Spinal cord (tissue), 10 donors: Measurements from ENCODE around the gene VAV3. TPM values are rescaled to one million over a fixed set of nuclear protein-coding genes. Genes with fewer than 3 reads are reported as not detected.

Experiments
- DNase-seq, 6 donors: peaks; one replicate each; pipeline versions ENCODE4 v3.0.0 to v3.0.0-alpha.2; 2013 to 2015; ENCODE audit warnings: low spot score in 6 of 6, low read depth in 4 of 6
- H3K27ac ChIP-seq: one replicate; pipeline ENCODE4 v1.5.1; 2013; ENCODE audit warnings: low read depth, low read length, control low read depth
- H3K27me3 ChIP-seq: one replicate; pipeline ENCODE4 v1.6.1; 2013; ENCODE audit warnings: low read length; ENCODE audit not compliant: control insufficient read depth, insufficient read depth
- H3K36me3 ChIP-seq: one replicate; pipeline ENCODE4 v1.6.1; 2013; ENCODE audit warnings: low read length; ENCODE audit not compliant: control insufficient read depth, insufficient read depth
- H3K4me1 ChIP-seq: one replicate; pipeline ENCODE4 v1.6.1; 2013; ENCODE audit warnings: low read length; ENCODE audit not compliant: control insufficient read depth, insufficient read depth
- H3K4me3 ChIP-seq: one replicate; pipeline ENCODE4 v1.5.1; 2013; ENCODE audit warnings: low read depth, low read length, control low read depth
- H3K9me3 ChIP-seq: one replicate; pipeline ENCODE4 v1.6.1; 2013; ENCODE audit warnings: low read length; ENCODE audit not compliant: control insufficient read depth, insufficient read depth
- WGBS: methylation state at CpG from one replicate; pipeline ENCODE4 v1.1.5; 2013; ENCODE audit warnings: missing lambda C conversion rate; ENCODE audit not compliant: insufficient coverage; 5-methylcytosine and 5-hydroxymethylcytosine counted together
- polyA plus RNA-seq, 2 donors: library from polyadenylated mRNA; unstranded; fragments of 120-200 nt; gene quantifications; one replicate each; pipeline ENCODE4 v1.2.1, GENCODE V29; 2013; ENCODE audit not compliant: insufficient read length in 2 of 2
- total RNA-seq, 2 donors: library from RNA; depleted of rRNA in 1 of 2; stranded (reverse); fragments of 120-200 nt in 1 of 2; fragments of >200 nt in 1 of 2; gene quantifications; one replicate each; pipeline versions ENCODE4 v1.2.3 to v1.2.4, GENCODE V29; 2013 to 2014
- donor health status: healthy.

VAV3 gene
- total and polyA plus RNA-seq, 4 donors = 6.1 to 13.6 (median 9.2) TPM

DNA sequence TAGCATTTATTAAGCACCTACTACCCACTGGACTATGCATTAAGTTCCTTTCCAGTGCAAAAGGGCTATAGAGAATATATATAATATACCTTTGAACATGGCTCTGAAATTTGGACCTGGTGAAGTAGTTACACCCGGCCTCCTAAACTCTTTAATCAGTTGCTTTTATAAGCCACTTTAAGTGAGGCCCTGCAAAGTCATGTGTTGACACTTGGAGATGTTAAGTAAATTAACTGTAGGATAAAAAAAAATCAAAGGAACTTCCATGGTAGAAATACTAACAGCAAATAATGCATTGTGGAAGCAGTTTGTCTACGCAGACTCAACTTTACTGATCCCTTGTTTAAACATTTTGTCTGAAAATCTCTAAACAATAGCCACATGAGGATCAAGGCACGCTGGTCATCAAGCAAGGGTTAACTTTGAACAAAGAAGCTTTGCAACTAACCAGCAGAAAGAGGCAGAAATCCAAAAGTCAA, 283.9 kb downstream of the VAV3 start:
- Histone ChIP-seq H3K27me3 (no peaks in the 10 kb centered on the region), H3K36me3 (no peaks in the 10 kb centered on the region), H3K4me1 (no peaks in the 10 kb centered on the region), H3K4me3 (no peak overlapping the region), H3K27ac (no peak overlapping the region), H3K9me3 (no peaks in the 10 kb centered on the region)
- WGBS = 52% methylated on average over 2 of the region's 3 CpGs
- DNase-seq = no peak

DNA sequence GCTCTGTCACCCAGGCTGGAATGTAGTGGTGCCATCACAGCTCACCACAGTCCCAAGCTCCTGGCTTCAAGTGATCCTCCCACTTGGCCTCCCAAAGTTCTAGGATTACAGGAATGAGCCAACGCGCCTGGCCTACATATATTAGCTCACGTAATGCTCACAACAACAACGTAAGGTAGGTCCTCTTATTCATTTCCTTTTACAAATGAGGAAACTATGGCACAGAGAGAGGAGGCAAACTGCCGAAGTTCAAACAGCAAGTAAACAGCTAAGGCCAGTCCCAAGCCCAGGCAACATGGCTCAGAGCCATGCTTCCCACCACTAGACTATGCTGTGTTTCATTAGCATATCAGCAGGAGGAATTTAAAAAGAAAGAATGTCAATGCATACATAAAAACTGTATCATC, 284.4 kb downstream of the VAV3 start:
- no CpG with 5 or more reads among the region's 5 CpGs for WGBS
- Histone ChIP-seq H3K36me3 (no peaks in the 10 kb centered on the region), H3K4me1 (no peaks in the 10 kb centered on the region), H3K27me3 (no peaks in the 10 kb centered on the region), H3K9me3 (no peaks in the 10 kb centered on the region), H3K27ac (no peak overlapping the region), H3K4me3 (no peak overlapping the region)
- DNase-seq = no peak

DNA sequence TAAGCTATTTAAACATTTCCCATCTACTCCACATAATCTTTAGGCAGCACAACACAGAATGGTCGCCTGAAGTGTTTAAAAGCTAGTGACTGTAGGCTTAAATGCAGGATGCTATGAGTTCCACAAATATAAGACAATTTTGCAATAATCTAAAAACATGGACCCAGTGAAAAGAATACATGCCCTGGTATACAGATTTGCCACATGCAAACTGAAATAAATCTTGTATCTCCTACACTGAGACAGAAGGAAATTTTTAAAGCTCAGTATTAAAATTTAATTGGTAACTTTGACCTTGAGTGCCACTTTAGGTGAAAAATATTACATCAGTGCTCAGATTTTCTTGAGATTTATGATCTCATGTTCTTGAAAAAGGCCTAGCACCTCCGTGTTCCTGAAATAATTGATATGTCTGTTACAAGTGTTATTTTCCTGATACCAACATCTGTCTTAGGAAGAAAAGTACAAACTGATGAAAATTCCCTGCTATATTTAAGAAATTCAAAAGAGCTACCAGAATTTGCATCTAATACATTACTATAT, 285.5 kb downstream of the VAV3 start:
- H3K36me3 ChIP-seq = no peaks in the 10 kb centered on the region
- WGBS = no CpG with 5 or more reads among the region's 2 CpGs
- H3K27ac ChIP-seq = no peak overlapping the region
- H3K27me3 ChIP-seq = no peaks in the 10 kb centered on the region
- DNase-seq = no peak
- no peaks in the 10 kb centered on the region for H3K9me3 ChIP-seq
- H3K4me1 ChIP-seq = no peaks in the 10 kb centered on the region
- H3K4me3 ChIP-seq = no peak overlapping the region

DNA sequence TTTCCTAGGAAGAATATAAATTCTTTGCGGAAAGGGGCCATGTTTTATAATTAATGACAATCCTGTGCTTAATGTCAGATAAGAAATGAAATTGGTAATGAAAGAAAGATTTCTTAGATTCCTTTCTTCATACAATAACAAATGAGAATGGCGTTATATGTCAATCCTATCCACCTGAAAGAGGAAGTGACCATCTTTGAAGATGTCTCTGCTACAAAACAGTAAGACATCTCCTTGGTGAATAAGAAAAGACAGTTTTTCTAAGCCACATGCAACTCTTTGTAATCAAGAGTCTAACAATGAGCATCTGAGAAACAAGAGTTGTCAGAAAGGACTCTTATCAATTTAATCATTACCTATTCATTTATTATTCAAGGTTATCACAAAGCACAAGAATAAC, 286.0 kb downstream of the VAV3 start:
- H3K27me3 ChIP-seq = no peaks in the 10 kb centered on the region
- H3K27ac ChIP-seq = no peak overlapping the region
- WGBS = no CpG with 5 or more reads among the region's 2 CpGs
- no peaks in the 10 kb centered on the region for H3K4me1 ChIP-seq
- H3K36me3 ChIP-seq = no peaks in the 10 kb centered on the region
- no peak for DNase-seq
- H3K9me3 ChIP-seq = no peaks in the 10 kb centered on the region
- no peak overlapping the region for H3K4me3 ChIP-seq

DNA sequence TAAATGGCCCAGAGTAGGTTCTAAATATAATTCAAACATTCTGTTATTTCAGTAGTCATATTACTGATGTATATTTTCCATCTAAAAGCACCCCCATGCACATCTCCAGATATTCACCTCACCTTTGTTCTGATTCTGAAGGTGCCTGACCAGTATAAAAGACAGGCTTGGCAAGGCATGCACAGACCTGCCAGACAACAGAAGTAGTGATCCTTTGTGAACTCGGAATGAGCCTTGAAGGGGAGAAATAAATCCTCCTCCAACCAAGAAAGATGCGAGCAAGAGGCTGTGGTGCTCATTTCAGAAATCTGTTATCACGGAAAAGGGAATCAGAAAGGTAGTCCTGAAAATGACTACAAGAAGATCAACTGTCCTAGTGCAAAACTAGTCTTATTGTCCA, 287.3 kb downstream of the VAV3 start:
- DNase-seq = peak in 1 of 6 donors; percentile 21
- Histone ChIP-seq H3K27me3 (no peaks in the 10 kb centered on the region), H3K4me1 (no peaks in the 10 kb centered on the region), H3K4me3 (no peak overlapping the region), H3K27ac (no peak overlapping the region), H3K36me3 (no peaks in the 10 kb centered on the region), H3K9me3 (no peaks in the 10 kb centered on the region)
- 83% methylated on average over 1 of the region's 3 CpGs for WGBS

DNA sequence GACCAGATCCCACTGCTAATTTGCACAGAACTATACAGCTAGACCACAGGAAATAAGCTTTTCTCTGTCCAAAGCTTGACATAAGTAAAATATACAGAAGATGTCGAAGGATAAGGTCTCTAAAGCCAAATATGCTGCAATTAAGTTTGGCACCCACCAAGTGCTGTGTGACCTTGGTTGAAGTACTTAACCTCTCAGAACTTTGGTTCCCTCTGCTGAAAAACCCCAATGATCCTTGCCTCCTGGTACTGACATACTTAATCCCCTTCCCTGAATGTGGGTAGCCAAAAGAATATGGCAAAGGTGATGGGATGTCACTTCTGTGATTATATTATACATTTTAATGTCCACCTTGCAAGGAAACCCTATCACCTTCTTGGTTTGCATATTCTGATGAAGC, 290.5 kb downstream of the VAV3 start:
- Histone ChIP-seq H3K36me3 (no peaks in the 10 kb centered on the region), H3K4me1 (no peaks in the 10 kb centered on the region), H3K9me3 (no peaks in the 10 kb centered on the region), H3K4me3 (no peak overlapping the region), H3K27ac (no peak overlapping the region), H3K27me3 (no peaks in the 10 kb centered on the region)
- WGBS = 100% methylated on average over 1 of the region's 1 CpG
- no peak for DNase-seq

DNA sequence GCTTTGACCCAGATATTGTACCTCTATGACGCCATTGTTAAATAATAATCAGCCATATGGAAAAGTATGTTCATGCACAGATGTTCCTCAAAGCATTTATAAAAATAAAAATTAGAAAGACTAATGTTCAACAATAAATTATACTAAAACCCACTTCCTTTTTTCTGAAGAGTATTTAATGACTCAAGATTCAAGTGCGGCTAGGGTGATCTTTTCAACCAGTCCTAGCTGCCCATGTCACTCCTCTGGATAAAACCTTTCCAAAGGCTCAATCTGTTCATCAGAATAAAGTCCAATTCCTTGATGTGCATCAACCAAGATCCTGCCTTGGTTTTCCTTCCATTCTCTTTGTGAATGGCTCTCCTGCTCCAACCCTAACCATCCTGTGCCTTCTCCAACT, 292.0 kb downstream of the VAV3 start:
- DNase-seq = no peak
- H3K4me1 ChIP-seq = no peaks in the 10 kb centered on the region
- H3K9me3 ChIP-seq = no peaks in the 10 kb centered on the region
- no peak overlapping the region for H3K27ac ChIP-seq
- H3K27me3 ChIP-seq = no peaks in the 10 kb centered on the region
- 100% methylated on average over 1 of the region's 2 CpGs for WGBS
- H3K36me3 ChIP-seq = no peaks in the 10 kb centered on the region
- no peak overlapping the region for H3K4me3 ChIP-seq

DNA sequence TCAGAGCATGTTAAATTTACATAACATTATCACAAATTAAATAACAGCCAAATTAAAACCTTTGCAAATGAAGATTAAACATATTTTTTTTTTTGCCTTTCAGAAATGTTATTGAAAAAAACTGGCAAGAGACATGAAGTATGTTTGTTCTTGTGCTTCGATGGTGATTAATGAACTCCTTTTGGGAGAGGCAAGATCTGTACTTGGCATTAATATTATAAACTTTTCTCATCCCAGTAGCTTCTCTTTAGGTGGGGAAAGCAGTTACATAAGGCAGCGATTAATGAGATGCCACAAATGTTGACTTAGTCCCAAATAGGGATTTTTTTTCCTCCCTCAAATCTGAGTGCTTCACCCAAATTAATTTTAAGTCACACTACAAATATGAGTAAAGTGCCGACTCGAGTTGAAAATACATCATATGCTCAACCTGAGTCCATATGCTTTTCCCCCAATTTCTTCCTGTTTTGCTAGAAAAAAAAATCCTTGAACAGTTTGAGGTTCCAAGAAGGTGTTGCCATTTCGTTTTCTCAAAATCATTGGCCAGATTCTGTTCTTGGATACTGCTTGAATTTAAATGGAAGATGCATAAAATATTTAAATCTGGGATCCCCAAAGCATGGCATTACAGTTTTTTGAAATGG, 294.5 kb downstream of the VAV3 start:
- H3K4me3 ChIP-seq = no peak overlapping the region
- peak in 1 of 6 donors; percentile 80 for DNase-seq
- H3K36me3 ChIP-seq = no peaks in the 10 kb centered on the region
- no peaks in the 10 kb centered on the region for H3K4me1 ChIP-seq
- WGBS = 83% methylated on average over 1 of the region's 5 CpGs
- no peaks in the 10 kb centered on the region for H3K27me3 ChIP-seq
- H3K9me3 ChIP-seq = no peaks in the 10 kb centered on the region
- no peak overlapping the region for H3K27ac ChIP-seq

DNA sequence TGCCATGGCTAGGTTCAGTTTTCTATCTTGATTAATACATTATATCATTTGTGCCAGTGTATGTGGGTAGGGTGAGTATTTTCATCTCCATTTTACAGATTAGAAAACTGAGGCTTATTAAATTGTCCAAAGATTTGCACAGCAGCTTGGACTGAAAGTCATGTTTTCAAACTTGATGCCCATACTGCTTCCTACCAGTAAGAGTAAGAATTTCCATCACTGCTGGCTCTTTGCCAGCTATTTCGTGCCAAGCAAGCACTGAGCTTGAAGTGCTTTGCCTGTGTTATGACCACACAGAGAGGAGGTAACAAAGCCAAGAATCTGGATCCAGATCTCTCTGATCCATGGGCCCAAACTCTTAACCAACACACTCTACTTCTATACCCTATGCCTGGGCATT, 295.0 kb downstream of the VAV3 start:
- H3K27me3 ChIP-seq = no peaks in the 10 kb centered on the region
- DNase-seq = peak in 3 of 6 donors; percentile 17 to 87 (median 51)

DNA sequence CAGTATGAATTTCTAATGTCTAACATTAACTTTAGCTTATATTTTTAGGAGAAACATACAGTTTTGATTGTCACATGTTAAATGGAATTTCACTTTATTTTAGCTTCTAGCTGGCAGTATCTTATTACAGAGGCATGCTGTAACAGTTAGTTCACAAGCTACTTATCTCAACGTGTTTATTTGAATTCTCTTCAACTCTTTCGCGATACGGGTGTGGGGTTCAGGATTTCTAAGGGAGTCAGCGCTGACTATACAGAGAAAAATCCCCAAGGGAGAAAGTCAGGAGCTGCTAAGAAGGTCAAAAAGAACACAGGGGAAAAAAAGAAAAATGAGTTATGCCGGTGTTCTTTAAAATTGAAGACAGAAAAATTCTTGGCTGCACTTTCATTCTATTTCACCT, 296.2 kb downstream of the VAV3 start:
- Histone ChIP-seq H3K4me3 (no peak overlapping the region), H3K4me1 (no peaks in the 10 kb centered on the region)

More for the DNA sequence above, 295.0 kb downstream of the VAV3 start:
- Histone ChIP-seq H3K9me3 (no peaks in the 10 kb centered on the region), H3K36me3 (no peaks in the 10 kb centered on the region), H3K4me1 (no peaks in the 10 kb centered on the region), H3K4me3 (no peak overlapping the region), H3K27ac (no peak overlapping the region)
- WGBS = 38% methylated on average over 1 of the region's 1 CpG

More for the DNA sequence above, 296.2 kb downstream of the VAV3 start:
- Histone ChIP-seq H3K36me3 (no peaks in the 10 kb centered on the region), H3K27ac (no peak overlapping the region), H3K9me3 (no peaks in the 10 kb centered on the region), H3K27me3 (no peaks in the 10 kb centered on the region)
- WGBS = 79% methylated on average over 4 of the region's 6 CpGs
- no peak for DNase-seq
